Right atrium auricular region (tissue), 2 donors: Measurements from ENCODE around the gene FLYWCH2. TPM values are rescaled to one million over a fixed set of nuclear protein-coding genes. Genes with fewer than 3 reads are reported as not detected.

Source experiments
- DNase-seq: peaks from one replicate; pipeline ENCODE4 v3.0.0-alpha.2; 2019; ENCODE audit warnings: low spot score
- H3K27ac ChIP-seq, 2 donors: fragments of 200-600 bp; sonication (generic); 1 replicate in 1 of 2; 2 replicates in 1 of 2; pipeline ENCODE4 v1.5.1; 2016 to 2019
- H3K27me3 ChIP-seq, 2 donors: fragments of 200-600 bp; sonication (generic); one replicate each; pipeline versions ENCODE4 v1.5.1 to v1.6.0; 2017 to 2019
- H3K36me3 ChIP-seq: fragments of 200-600 bp; sonication (generic); one replicate; pipeline ENCODE4 v1.5.1; 2016
- H3K4me1 ChIP-seq, 2 donors: fragments of 200-600 bp; sonication (generic); one replicate each; pipeline versions ENCODE4 v1.5.1 to v1.6.0; 2017 to 2019
- H3K4me3 ChIP-seq, 2 donors: fragments of 200-600 bp; sonication (generic); 1 replicate in 1 of 2; 2 replicates in 1 of 2; pipeline ENCODE4 v1.5.1; 2017 to 2019; ENCODE audit warnings: mild to moderate bottlenecking in 1 of 2, moderate library complexity in 1 of 2
- H3K9me3 ChIP-seq, 2 donors: fragments of 200-600 bp; sonication (generic); one replicate each; pipeline ENCODE4 v1.5.1; 2019
- CTCF ChIP-seq, 2 donors: fragments of 200-600 bp; sonication (generic); IDR thresholded peaks; one replicate each; pipeline ENCODE4 v1.5.1; 2019; ENCODE audit warnings: antibody characterized with exemption in 2 of 2
- total RNA-seq, 2 donors: library from RNA; depleted of rRNA; stranded (reverse); fragments of >200 nt; gene quantifications; one replicate each; pipeline ENCODE4 v1.1.0, GENCODE V29; 2016

FLYWCH2 gene
- 10 to 100 TPM; 48.2 to 57.9 TPM for total RNA-seq

GRCh38 chr16:2882650-2883457 lies at the start of gene FLYWCH2:
FLYWCH2 (plus strand) TSS chr16:2883215; CDS start chr16:2896450, 13,235 bp downstream.
- peaks cover 0 to 8% of the 10 kb centered on the region in 2 donors for H3K4me1 ChIP-seq

GRCh38 chr16:2833776-2834175 lies 49.2 kb upstream of the FLYWCH2 start:
- Histone ChIP-seq H3K27ac (no peak overlapping the region), H3K4me3 (no peak overlapping the region), H3K4me1 (peaks cover 0 to 12% of the 10 kb centered on the region in 2 donors), H3K36me3 (no peaks in the 10 kb centered on the region), H3K9me3 (no peaks in the 10 kb centered on the region), H3K27me3 (no peaks in the 10 kb centered on the region)
- TF ChIP-seq CTCF (IDR thresholded peaks at IDR 0.05), result no peak
- DNase-seq, result no peak

More at GRCh38 chr16:2882650-2883457, at the start of gene FLYWCH2:
- peak; percentile 99 for DNase-seq
- peak within 1 kb of the TSS; percentile 73 to 95 for H3K4me3 ChIP-seq
- H3K36me3 ChIP-seq, result no peaks in the 10 kb centered on the region
- H3K27me3 ChIP-seq, result no peaks in the 10 kb centered on the region
- peak within 1 kb of the TSS; percentile 94 to 98 for H3K27ac ChIP-seq
- no peak for TF ChIP-seq CTCF (IDR thresholded peaks at IDR 0.05)
- H3K9me3 ChIP-seq, result no peaks in the 10 kb centered on the region

GRCh38 chr16:2834968-2835367 lies 48.0 kb upstream of the FLYWCH2 start:
- Histone ChIP-seq H3K27me3 (no peaks in the 10 kb centered on the region), H3K4me1 (peaks cover 0 to 12% of the 10 kb centered on the region in 2 donors), H3K4me3 (no peak overlapping the region), H3K27ac (no peak overlapping the region), H3K36me3 (no peaks in the 10 kb centered on the region), H3K9me3 (no peaks in the 10 kb centered on the region)
- DNase-seq, result no peak
- TF ChIP-seq CTCF (IDR thresholded peaks at IDR 0.05), result no peak

- H3K4me3 ChIP-seq, result no peak overlapping the region
- no peak for DNase-seq
- no peaks in the 10 kb centered on the region for H3K9me3 ChIP-seq
- H3K27ac ChIP-seq, result no peak overlapping the region
- H3K4me1 ChIP-seq, result peaks cover 0 to 12% of the 10 kb centered on the region in 2 donors
- H3K36me3 ChIP-seq, result no peaks in the 10 kb centered on the region
- no peak for TF ChIP-seq CTCF (IDR thresholded peaks at IDR 0.05)
- no peaks in the 10 kb centered on the region for H3K27me3 ChIP-seq
Measured at GRCh38 chr16:2835638-2836493, 47.1 kb upstream of the FLYWCH2 start.

GRCh38 chr16:2836646-2837508 lies 46.1 kb upstream of the FLYWCH2 start:
- no peak overlapping the region for H3K27ac ChIP-seq
- H3K4me3 ChIP-seq, result no peak overlapping the region
- H3K9me3 ChIP-seq, result no peaks in the 10 kb centered on the region
- no peak for DNase-seq
- no peaks in the 10 kb centered on the region for H3K36me3 ChIP-seq
- peaks cover 0 to 18% of the 10 kb centered on the region in 2 donors for H3K4me1 ChIP-seq
- H3K27me3 ChIP-seq, result no peaks in the 10 kb centered on the region
- no peak for TF ChIP-seq CTCF (IDR thresholded peaks at IDR 0.05)
